C4-2B (cell line): ENCODE data around the gene EIF3B.

Source experiments
- H3K27ac ChIP-seq: fragments of 450-650 bp; 2 replicates; pipeline ENCODE4 v1.5.1; 2017
- ZFX ChIP-seq: fragments of 450-650 bp; IDR thresholded peaks from 2 replicates; pipeline ENCODE4 v1.6.1; 2017
- TF ChIP-seq, protein P1 (sequence below): fragments of 450-650 bp; conservative IDR thresholded peaks from 2 replicates; pipeline ENCODE4 v1.5.1; 2017; ENCODE audit warnings: mild to moderate bottlenecking

The EIF3B gene

GRCh38 chr7:2417981-2418481 is 63.4 kb downstream of the EIF3B start:
- TF ChIP-seq ZFX = no peak
- TF ChIP-seq, protein P1, sequence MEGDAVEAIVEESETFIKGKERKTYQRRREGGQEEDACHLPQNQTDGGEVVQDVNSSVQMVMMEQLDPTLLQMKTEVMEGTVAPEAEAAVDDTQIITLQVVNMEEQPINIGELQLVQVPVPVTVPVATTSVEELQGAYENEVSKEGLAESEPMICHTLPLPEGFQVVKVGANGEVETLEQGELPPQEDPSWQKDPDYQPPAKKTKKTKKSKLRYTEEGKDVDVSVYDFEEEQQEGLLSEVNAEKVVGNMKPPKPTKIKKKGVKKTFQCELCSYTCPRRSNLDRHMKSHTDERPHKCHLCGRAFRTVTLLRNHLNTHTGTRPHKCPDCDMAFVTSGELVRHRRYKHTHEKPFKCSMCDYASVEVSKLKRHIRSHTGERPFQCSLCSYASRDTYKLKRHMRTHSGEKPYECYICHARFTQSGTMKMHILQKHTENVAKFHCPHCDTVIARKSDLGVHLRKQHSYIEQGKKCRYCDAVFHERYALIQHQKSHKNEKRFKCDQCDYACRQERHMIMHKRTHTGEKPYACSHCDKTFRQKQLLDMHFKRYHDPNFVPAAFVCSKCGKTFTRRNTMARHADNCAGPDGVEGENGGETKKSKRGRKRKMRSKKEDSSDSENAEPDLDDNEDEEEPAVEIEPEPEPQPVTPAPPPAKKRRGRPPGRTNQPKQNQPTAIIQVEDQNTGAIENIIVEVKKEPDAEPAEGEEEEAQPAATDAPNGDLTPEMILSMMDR = no peak
- H3K27ac ChIP-seq = no peak overlapping the region

GRCh38 chr7:2420216-2420933 is 65.7 kb downstream of the EIF3B start:
- H3K27ac ChIP-seq = no peak overlapping the region
- no peak for TF ChIP-seq ZFX

- no peak for TF ChIP-seq ZFX
- TF ChIP-seq, protein P1 = no peak
- H3K27ac ChIP-seq = no peak overlapping the region
Observed at GRCh38 chr7:2421943-2422310, 67.3 kb downstream of the EIF3B start.

DNA sequence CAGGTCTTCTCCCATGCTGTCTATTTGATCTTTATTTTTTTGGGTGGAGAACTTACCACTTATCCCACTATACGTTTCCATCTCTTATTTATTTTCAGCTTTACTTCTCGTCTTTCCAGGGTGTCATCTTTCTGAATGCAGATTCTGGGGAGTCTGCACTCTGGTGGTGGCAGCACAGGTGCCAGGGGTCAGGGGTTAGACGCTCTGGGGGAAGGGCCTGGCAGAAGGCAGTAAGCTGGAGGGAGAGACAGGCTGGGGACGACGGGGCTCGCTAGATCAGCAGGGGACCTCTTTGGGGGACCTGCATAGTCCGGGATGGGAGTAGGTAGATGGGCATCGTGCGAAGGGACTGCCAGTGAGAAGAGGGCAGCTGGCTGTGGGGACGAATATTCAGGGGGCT is 71.1 kb downstream of the EIF3B start:
- TF ChIP-seq ZFX = no peak
- TF ChIP-seq, protein P1 = no peak
- H3K27ac ChIP-seq = no peak overlapping the region
